ENCODE data around the gene SLC25A33. TPM values are rescaled to one million over a fixed set of nuclear protein-coding genes. Genes with fewer than 3 reads are reported as not detected.
"Not testable (repeated sequence)": the region's sequence is repeated elsewhere in the genome, so short reads cannot be mapped to it uniquely, and the experiment has no call there.

Gene SLC25A33
- total RNA-seq, 2 donors from 2014 or later: 10.9 to 16.4 TPM

GRCh38 chr1:9558271-9558945 is 19.1 kb downstream of the SLC25A33 start:
- no peak for TF ChIP-seq CTCF (IDR thresholded peaks at IDR 0.05)
- DNase-seq (ENCODE audit: low spot score): no peak

GRCh38 chr1:9558946-9559545 is 19.8 kb downstream of the SLC25A33 start:
- Histone ChIP-seq H3K4me1 (peaks cover 0 to 48% of the 10 kb centered on the region in 2 donors), H3K9me3 (no peaks in the 10 kb centered on the region), H3K27me3 (no peaks in the 10 kb centered on the region), H3K27ac (peak overlapping the region; percentile 86 to 90), H3K4me3 (no peak overlapping the region), H3K36me3 (no peaks in the 10 kb centered on the region)
- TF ChIP-seq CTCF (IDR thresholded peaks at IDR 0.05): no peak
- DNase-seq (ENCODE audit: low spot score): no peak

More at GRCh38 chr1:9558271-9558945, 19.1 kb downstream of the SLC25A33 start:
- no peaks in the 10 kb centered on the region for H3K27me3 ChIP-seq
- H3K9me3 ChIP-seq: no peaks in the 10 kb centered on the region
- H3K27ac ChIP-seq: peak overlapping the region; percentile 86 to 90
- no peaks in the 10 kb centered on the region for H3K36me3 ChIP-seq
- peak overlapping the region in 1 of 2 donors; percentile 7 for H3K4me3 ChIP-seq
- peaks cover 0 to 53% of the 10 kb centered on the region in 2 donors for H3K4me1 ChIP-seq

GRCh38 chr1:9559673-9560072 is 20.4 kb downstream of the SLC25A33 start:
- DNase-seq (ENCODE audit: low spot score): no peak
- no peaks in the 10 kb centered on the region for H3K9me3 ChIP-seq
- peaks cover 0 to 42% of the 10 kb centered on the region in 2 donors for H3K4me1 ChIP-seq
- H3K4me3 ChIP-seq: no peak overlapping the region
- no peaks in the 10 kb centered on the region for H3K27me3 ChIP-seq
- no peak for TF ChIP-seq CTCF (IDR thresholded peaks at IDR 0.05)
- no peaks in the 10 kb centered on the region for H3K36me3 ChIP-seq
- H3K27ac ChIP-seq: peak overlapping the region; percentile 86 to 90

- H3K4me3 ChIP-seq; H3K36me3 ChIP-seq; H3K9me3 ChIP-seq; H3K27me3 ChIP-seq; DNase-seq (ENCODE audit: low spot score): not testable (repeated sequence)
- peak overlapping the region; percentile 86 to 90 for H3K27ac ChIP-seq
- H3K4me1 ChIP-seq: peaks cover 0 to 41% of the 10 kb centered on the region in 2 donors
Observed at GRCh38 chr1:9560090-9560489, 20.8 kb downstream of the SLC25A33 start.

GRCh38 chr1:9561429-9561828 is 22.2 kb downstream of the SLC25A33 start:
- no peak for DNase-seq (ENCODE audit: low spot score)

More at GRCh38 chr1:9561429-9561828, 22.2 kb downstream of the SLC25A33 start:
- Histone ChIP-seq H3K4me3 (no peak overlapping the region), H3K36me3 (no peaks in the 10 kb centered on the region), H3K27me3 (no peaks in the 10 kb centered on the region), H3K9me3 (no peaks in the 10 kb centered on the region), H3K27ac (peak overlapping the region; percentile 15 to 26), H3K4me1 (peaks cover 0 to 42% of the 10 kb centered on the region in 2 donors)
- TF ChIP-seq CTCF (IDR thresholded peaks at IDR 0.05): no peak

Measured in right atrium auricular region (tissue), 2 donors.